Measurements from ENCODE around the gene PDIA6.
"Not testable (repeated sequence)": the region's sequence is repeated elsewhere in the genome, so short reads cannot be mapped to it uniquely, and the experiment has no call there.

PDIA6 gene

DNA sequence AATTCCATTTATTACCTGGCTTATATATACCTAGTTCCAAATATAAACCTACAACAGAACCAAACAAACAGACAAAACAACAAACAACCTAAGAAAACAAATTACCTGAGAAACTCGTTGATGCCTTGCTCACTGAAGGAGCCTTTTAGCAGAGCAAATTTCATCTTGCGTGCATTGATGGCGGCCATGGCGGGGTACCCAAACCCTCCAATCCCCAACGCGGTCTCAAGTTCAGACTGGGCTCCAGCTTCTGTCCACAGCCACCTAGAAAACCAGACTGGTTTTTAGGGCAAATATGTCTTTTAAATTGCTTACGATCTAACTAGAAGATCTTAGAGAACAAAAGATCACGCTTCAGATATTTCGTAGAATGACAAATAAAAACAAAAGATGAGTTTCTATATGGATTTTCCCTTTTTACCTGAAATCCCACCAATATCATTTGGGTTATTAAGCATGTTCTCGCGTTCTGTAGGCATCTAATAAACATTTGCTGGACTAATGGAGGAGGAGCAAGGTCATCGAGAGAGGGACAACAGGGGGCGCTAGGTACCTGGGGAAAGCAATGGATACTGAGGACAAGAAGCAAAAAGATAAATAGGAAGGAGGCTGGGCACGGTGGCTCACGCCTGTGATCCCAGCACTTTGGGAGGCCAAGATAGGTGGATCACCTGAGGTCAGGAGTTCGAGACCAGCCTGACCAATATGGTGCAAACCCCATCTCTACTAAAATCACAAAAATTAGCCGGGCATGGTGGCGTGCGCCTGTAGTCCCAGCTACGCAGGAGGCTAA is 25.2 kb downstream of the PDIA6 start:
- Histone ChIP-seq H3K4me1 (ENCODE audit: control insufficient read depth, insufficient read depth, low read length) (no peaks in the 10 kb centered on the region), H3K9me3 (ENCODE audit: control insufficient read depth, low read length) (no peaks in the 10 kb centered on the region), H3K36me3 (ENCODE audit: control insufficient read depth, insufficient read depth, low read length, severe bottlenecking) (peaks cover 95% of the 10 kb centered on the region), H3K9ac (ENCODE audit: low read length) (no peak overlapping the region), H3K27me3 (replicated peaks; ENCODE audit: control insufficient read depth, insufficient read depth, low read length) (no peaks in the 10 kb centered on the region), H3K4me3 (ENCODE audit: low read length) (no peak overlapping the region)
- DNase-seq (ENCODE audit: low read depth), result no peak

DNA sequence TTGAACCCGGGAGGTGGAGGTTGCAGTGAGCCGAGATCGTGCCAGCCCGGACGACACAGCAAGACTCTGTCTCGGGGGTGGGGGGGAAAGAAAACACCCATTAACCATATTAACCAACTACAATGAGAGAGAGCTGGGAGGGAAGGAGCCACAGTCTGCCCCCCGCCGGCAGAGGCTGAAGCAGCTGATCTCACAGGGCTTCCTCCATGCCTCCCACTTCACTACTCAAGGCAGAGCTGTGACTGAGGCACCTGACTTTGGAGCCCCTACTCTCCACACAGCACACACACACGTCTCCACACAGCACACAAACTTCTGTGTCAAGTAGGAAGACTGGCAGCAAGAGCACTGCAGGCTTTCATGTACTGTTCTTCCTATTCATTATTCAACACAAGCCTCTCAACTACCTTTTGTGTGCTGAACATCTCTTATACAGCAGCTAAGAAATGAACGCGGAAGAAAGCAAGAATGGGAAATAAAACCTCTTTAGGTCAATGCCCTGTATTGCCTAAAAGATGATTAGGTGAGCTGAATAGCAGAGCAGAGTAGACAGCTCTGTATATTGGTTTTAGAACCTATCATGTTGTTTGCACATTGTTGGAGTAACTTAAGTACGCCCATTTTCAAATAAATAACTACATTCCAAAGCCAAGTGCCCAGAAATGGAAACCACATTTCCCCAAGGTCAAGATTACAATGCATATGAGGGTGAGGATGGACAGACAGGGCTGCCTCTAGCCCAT is 26.2 kb downstream of the PDIA6 start:
- H3K4me3 ChIP-seq (ENCODE audit: low read length), result no peak overlapping the region
- H3K9ac ChIP-seq (ENCODE audit: low read length), result no peak overlapping the region
- no peak for DNase-seq (ENCODE audit: low read depth)
- no peaks in the 10 kb centered on the region for H3K9me3 ChIP-seq (ENCODE audit: control insufficient read depth, low read length)
- H3K36me3 ChIP-seq (ENCODE audit: control insufficient read depth, insufficient read depth, low read length, severe bottlenecking), result peaks cover 95% of the 10 kb centered on the region
- no peaks in the 10 kb centered on the region for H3K27me3 ChIP-seq (replicated peaks; ENCODE audit: control insufficient read depth, insufficient read depth, low read length)
- H3K4me1 ChIP-seq (ENCODE audit: control insufficient read depth, insufficient read depth, low read length), result no peaks in the 10 kb centered on the region

DNA sequence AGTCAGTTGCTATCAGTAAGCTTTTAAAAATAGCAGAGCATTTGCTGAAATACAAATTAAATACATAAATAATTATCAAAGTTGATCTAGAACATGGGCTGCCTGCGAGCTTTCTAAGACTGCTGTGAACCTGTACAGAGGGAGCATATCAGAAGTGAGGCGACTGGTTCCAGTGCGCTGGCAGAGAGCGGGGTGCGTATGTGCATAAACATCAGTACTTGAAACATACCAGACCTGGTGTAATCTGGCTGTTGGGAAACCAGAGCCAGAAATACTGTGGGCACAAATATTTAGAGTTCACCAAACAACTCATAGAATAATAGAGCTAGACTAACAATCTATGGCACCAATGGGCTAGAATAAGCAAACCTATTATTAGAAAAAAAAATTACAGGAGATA is 27.3 kb downstream of the PDIA6 start:
- Histone ChIP-seq H3K9ac (ENCODE audit: low read length) (no peak overlapping the region), H3K4me1 (ENCODE audit: control insufficient read depth, insufficient read depth, low read length) (no peaks in the 10 kb centered on the region), H3K4me3 (ENCODE audit: low read length) (no peak overlapping the region), H3K36me3 (ENCODE audit: control insufficient read depth, insufficient read depth, low read length, severe bottlenecking) (peaks cover 93% of the 10 kb centered on the region), H3K9me3 (ENCODE audit: control insufficient read depth, low read length) (no peaks in the 10 kb centered on the region), H3K27me3 (replicated peaks; ENCODE audit: control insufficient read depth, insufficient read depth, low read length) (no peaks in the 10 kb centered on the region)
- DNase-seq (ENCODE audit: low read depth), result no peak

DNA sequence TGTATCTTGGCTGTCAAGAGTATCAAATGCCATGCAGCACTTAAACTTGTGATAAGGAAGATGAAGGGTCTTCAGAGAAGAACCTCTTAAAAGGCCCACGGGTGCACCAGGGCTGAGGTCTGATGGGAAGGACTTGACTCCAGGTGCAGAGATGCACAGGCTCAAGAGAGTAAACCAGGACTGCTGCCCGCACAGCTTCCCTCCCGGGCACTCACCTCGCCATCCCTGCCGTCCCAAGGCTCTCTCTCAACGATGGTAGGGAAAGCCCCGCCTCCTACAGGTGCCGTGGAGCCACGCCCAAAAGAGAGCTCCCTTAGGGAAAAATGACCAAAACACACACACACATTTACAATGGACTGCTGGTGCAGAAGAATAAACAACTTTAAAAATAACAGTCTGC is 27.9 kb downstream of the PDIA6 start:
- Histone ChIP-seq H3K4me3 (ENCODE audit: low read length) (no peak overlapping the region), H3K4me1 (ENCODE audit: control insufficient read depth, insufficient read depth, low read length) (no peaks in the 10 kb centered on the region), H3K9me3 (ENCODE audit: control insufficient read depth, low read length) (no peaks in the 10 kb centered on the region), H3K9ac (ENCODE audit: low read length) (no peak overlapping the region), H3K27me3 (replicated peaks; ENCODE audit: control insufficient read depth, insufficient read depth, low read length) (no peaks in the 10 kb centered on the region), H3K36me3 (ENCODE audit: control insufficient read depth, insufficient read depth, low read length, severe bottlenecking) (peaks cover 91% of the 10 kb centered on the region)
- no peak for DNase-seq (ENCODE audit: low read depth)

DNA sequence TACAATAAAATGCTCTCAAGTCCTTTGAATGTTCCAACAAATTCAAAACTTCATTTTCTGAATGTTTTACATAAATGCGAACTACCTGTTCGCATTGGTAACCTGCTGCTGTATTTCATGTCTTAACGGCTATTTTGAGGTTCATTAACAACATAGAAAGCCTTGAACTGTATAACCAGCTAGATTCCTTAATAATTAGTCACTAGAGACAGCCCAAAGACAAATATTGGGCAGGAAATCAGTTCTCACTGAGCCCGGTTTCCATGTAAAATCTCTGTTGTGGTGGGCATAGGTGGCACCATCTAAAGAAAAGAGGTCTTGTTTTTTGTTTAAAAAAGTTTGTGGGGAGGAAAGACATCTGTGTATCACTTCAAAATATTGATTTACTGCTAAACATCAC is 29.2 kb downstream of the PDIA6 start:
- Histone ChIP-seq H3K4me3 (ENCODE audit: low read length) (no peak overlapping the region), H3K36me3 (ENCODE audit: control insufficient read depth, insufficient read depth, low read length, severe bottlenecking) (peaks cover 82% of the 10 kb centered on the region), H3K27me3 (replicated peaks; ENCODE audit: control insufficient read depth, insufficient read depth, low read length) (no peaks in the 10 kb centered on the region)

DNA sequence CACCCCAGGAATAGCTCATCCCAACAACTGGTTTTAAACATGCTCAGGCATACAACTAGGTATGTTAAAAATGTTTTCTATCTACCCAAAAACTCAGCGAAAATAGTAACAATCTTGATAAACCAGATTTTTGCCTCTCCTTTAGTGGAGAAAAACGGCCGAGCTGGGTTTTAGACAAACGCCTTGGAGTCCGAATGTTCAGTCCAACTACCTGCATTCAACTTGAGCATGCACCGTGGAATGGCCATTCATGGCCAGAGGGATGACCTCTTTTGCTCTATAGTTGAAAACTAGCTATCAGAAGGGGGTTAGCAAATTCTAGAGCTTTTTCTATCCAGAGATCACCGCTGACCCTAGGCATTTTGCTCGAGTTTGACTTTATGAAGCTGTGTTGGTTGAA is 30.8 kb downstream of the PDIA6 start:
- no peaks in the 10 kb centered on the region for H3K9me3 ChIP-seq (ENCODE audit: control insufficient read depth, low read length)
- H3K4me1 ChIP-seq (ENCODE audit: control insufficient read depth, insufficient read depth, low read length), result no peaks in the 10 kb centered on the region
- H3K27me3 ChIP-seq (replicated peaks; ENCODE audit: control insufficient read depth, insufficient read depth, low read length), result no peaks in the 10 kb centered on the region
- no peak overlapping the region for H3K4me3 ChIP-seq (ENCODE audit: low read length)
- peaks cover 70% of the 10 kb centered on the region for H3K36me3 ChIP-seq (ENCODE audit: control insufficient read depth, insufficient read depth, low read length, severe bottlenecking)
- H3K9ac ChIP-seq (ENCODE audit: low read length), result no peak overlapping the region
- DNase-seq (ENCODE audit: low read depth), result no peak

More for the DNA sequence above, 29.2 kb downstream of the PDIA6 start:
- H3K9me3 ChIP-seq (ENCODE audit: control insufficient read depth, low read length), result no peaks in the 10 kb centered on the region
- H3K9ac ChIP-seq (ENCODE audit: low read length), result no peak overlapping the region
- DNase-seq (ENCODE audit: low read depth), result no peak
- H3K4me1 ChIP-seq (ENCODE audit: control insufficient read depth, insufficient read depth, low read length), result no peaks in the 10 kb centered on the region

DNA sequence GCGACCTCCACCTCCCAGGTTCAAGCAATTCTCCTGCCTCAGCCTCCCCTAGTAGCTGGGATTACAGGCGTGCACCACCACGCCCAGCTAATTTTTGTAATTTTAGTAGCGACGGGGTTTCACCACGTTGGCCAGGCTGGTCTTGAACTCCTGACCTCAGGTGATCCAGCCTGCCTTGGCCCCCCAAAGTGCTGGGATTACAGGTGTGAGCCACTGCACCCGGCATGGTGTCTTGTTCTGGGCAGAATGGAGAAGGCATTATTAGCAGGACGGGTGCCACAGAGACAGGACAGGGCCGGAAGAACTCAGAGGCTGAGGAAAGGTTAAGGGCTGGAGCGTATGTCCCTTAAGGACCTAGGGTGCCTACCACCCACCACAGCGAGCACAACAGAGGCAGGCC is 31.8 kb downstream of the PDIA6 start:
- peaks cover 62% of the 10 kb centered on the region for H3K36me3 ChIP-seq (ENCODE audit: control insufficient read depth, insufficient read depth, low read length, severe bottlenecking)

DNA sequence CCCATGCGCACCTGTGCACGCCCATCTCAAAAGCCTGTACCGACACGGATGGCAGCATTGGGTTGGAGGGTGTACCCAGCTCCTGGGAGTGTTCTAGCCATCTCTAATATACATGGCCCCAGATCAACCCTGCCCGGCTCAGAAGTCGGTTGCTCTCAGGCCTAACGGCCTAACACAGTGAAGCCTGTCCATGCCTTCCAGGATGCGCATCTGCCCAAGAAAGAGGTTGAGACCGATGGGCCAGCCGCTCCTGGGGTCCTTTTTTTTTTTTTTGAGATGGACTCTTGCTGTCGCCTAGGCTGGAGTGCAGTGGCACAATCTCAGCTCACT is 32.1 kb downstream of the PDIA6 start:
- H3K27me3 ChIP-seq (replicated peaks; ENCODE audit: control insufficient read depth, insufficient read depth, low read length), result no peaks in the 10 kb centered on the region
- no peak overlapping the region for H3K4me3 ChIP-seq (ENCODE audit: low read length)
- H3K36me3 ChIP-seq (ENCODE audit: control insufficient read depth, insufficient read depth, low read length, severe bottlenecking), result peaks cover 58% of the 10 kb centered on the region
- no peaks in the 10 kb centered on the region for H3K9me3 ChIP-seq (ENCODE audit: control insufficient read depth, low read length)
- DNase-seq (ENCODE audit: low read depth), result no peak
- no peak overlapping the region for H3K9ac ChIP-seq (ENCODE audit: low read length)
- no peaks in the 10 kb centered on the region for H3K4me1 ChIP-seq (ENCODE audit: control insufficient read depth, insufficient read depth, low read length)

More for the DNA sequence above, 31.8 kb downstream of the PDIA6 start:
- H3K4me1 ChIP-seq (ENCODE audit: control insufficient read depth, insufficient read depth, low read length); H3K27me3 ChIP-seq (replicated peaks; ENCODE audit: control insufficient read depth, insufficient read depth, low read length); H3K4me3 ChIP-seq (ENCODE audit: low read length); H3K9me3 ChIP-seq (ENCODE audit: control insufficient read depth, low read length); DNase-seq (ENCODE audit: low read depth); H3K9ac ChIP-seq (ENCODE audit: low read length): not testable (repeated sequence)

DNA sequence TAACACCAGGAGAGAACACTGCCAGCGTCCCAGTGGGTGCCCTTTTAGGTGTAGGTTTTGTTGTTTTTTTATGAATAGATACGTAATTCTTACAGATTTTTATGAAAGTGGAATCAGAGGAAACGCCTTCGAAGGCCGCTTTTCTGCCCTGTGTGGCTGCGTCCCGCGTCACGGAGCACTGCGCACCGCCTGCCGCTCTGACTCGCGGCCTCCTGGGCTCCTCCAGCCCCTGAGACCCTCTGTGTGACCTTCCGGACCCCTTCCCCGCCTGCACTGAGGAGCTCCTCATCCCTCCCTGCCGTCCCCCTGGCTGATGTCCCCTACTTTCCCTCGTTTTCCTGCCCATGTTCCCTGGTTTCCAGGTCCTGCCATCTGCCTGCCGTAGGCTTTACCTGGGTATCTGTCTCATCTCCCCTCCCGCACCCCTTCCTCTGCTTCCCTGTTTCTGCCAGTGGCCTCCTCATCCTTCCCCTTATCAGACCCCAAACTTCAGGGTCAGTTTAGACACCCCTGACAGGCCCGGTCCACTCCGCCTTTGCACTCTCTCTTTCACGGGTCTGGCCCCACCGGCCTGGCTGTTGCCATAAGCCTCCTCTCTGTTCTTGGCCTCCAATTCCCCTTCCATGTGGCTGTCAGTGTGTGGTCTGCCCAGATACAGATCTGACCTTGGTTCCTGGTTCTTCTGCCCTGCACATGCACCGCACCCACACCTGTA is 32.7 kb downstream of the PDIA6 start:
- Histone ChIP-seq H3K9ac (ENCODE audit: low read length) (no peak overlapping the region), H3K4me3 (ENCODE audit: low read length) (no peak overlapping the region), H3K27me3 (replicated peaks; ENCODE audit: control insufficient read depth, insufficient read depth, low read length) (no peaks in the 10 kb centered on the region), H3K4me1 (ENCODE audit: control insufficient read depth, insufficient read depth, low read length) (no peaks in the 10 kb centered on the region), H3K36me3 (ENCODE audit: control insufficient read depth, insufficient read depth, low read length, severe bottlenecking) (peaks cover 53% of the 10 kb centered on the region), H3K9me3 (ENCODE audit: control insufficient read depth, low read length) (no peaks in the 10 kb centered on the region)
- DNase-seq (ENCODE audit: low read depth), result no peak

DNA sequence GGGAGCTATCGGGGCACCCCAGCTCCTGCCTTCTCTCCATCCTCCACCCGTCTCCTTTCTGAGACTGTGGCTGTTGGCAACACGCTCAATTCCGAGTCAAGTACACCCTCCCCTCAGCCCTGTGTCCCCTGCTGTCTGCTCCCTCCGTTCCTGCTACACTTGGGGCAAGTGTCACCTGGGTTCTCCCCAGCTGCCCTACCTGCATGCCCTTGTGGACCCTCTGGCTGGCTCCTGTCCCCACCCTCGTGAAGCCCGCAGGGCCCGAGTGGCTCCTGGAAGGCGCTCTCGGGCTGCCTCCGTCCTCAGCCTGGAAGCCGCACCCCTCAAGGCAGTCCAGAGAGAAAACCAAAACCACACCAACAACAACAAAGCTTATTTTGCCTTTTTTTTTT is 33.9 kb downstream of the PDIA6 start:
- H3K36me3 ChIP-seq (ENCODE audit: control insufficient read depth, insufficient read depth, low read length, severe bottlenecking), result peaks cover 41% of the 10 kb centered on the region
- H3K9ac ChIP-seq (ENCODE audit: low read length), result no peak overlapping the region
- H3K4me1 ChIP-seq (ENCODE audit: control insufficient read depth, insufficient read depth, low read length), result no peaks in the 10 kb centered on the region
- H3K4me3 ChIP-seq (ENCODE audit: low read length), result no peak overlapping the region
- DNase-seq (ENCODE audit: low read depth), result no peak
- no peaks in the 10 kb centered on the region for H3K9me3 ChIP-seq (ENCODE audit: control insufficient read depth, low read length)
- H3K27me3 ChIP-seq (replicated peaks; ENCODE audit: control insufficient read depth, insufficient read depth, low read length), result no peaks in the 10 kb centered on the region
